AG04450 (cell line): ENCODE results near the gene SLC24A3. TPM values are rescaled to one million over a fixed set of nuclear protein-coding genes. Genes with fewer than 3 reads are reported as not detected.

ENCODE experiments used
- CTCF ChIA-PET: fragments of 300-600, 350-600 bp; formaldehyde crosslinking; extraction: SDS; loops from one replicate; lab custom pipeline; 2022; ENCODE audit warnings: antibody characterized with exemption, inconsistent platforms; lab: Charles Lee
- POLR2A ChIA-PET: fragments of 350-600 bp; formaldehyde crosslinking; extraction: SDS; loops from one replicate; lab custom pipeline; 2021; ENCODE audit warnings: antibody characterized with exemption, inconsistent platforms; lab: Yijun Ruan, JAX
- DNase-seq: peaks from one replicate; pipeline ENCODE4 v3.0.0-alpha.2; 2011; ENCODE audit warnings: low read depth, low spot score
- H3K27ac ChIP-seq: one replicate; pipeline ENCODE4 v1.5.1; 2012; ENCODE audit warnings: low read depth, low read length, control low read depth
- H3K27me3 ChIP-seq: one replicate; pipeline ENCODE4 v1.6.0; 2012; ENCODE audit warnings: low read length; ENCODE audit not compliant: control insufficient read depth, insufficient read depth
- H3K4me3 ChIP-seq: 2 replicates; pipeline ENCODE4 v1.5.1; 2011; ENCODE audit warnings: mild to moderate bottlenecking, low read depth, low read length, control low read depth
- H3K9me3 ChIP-seq: 2 replicates; pipeline ENCODE4 v1.5.1; 2012; ENCODE audit warnings: low read length; ENCODE audit not compliant: control insufficient read depth, insufficient read depth
- CTCF ChIP-seq: IDR thresholded peaks from 2 replicates; pipeline ENCODE4 v1.5.1; 2011; ENCODE audit warnings: low read depth, low read length, control low read depth, inconsistent platforms
- polyA plus RNA-seq: library from polyadenylated mRNA; depleted of rRNA; stranded (reverse); fragments of >200 nt; gene quantifications from 2 replicates; pipeline ENCODE4 v1.2.3, GENCODE V29; 2011

Gene SLC24A3
- polyA plus RNA-seq, 1 experiment: not detected

- Histone ChIP-seq H3K9me3 (no peaks in the 10 kb centered on the region), H3K4me3 (no peak overlapping the region), H3K27me3 (no peaks in the 10 kb centered on the region), H3K27ac (no peak overlapping the region)
- POLR2A ChIA-PET: no interaction called here
- TF ChIP-seq CTCF: no peak
- CTCF ChIA-PET: no interaction called here
- no peak for DNase-seq
These were observed 270.3 kb downstream of the SLC24A3 start for GRCh38 chr20:19482726-19483125.

DNA sequence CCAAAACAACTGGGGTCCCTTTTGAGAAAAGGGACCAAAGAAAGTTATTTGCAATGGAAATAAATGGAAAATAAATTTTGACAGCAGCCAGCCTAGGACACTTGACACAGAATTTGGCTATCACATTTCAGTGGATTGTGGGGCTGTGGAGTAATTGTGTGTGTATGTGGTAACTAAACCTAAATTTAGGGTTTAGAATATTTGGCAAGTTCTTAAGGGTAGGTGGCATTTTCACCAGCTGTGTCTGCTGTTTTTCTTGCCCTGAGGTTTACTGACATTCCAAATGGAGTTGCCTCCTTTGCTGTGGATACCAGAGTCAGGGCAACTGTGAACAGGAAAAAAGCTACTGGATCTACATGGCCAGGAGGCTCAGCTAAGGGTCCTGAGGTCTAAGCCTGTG lies 270.9 kb downstream of the SLC24A3 start:
- Histone ChIP-seq H3K27ac (no peak overlapping the region), H3K9me3 (no peaks in the 10 kb centered on the region), H3K4me3 (no peak overlapping the region), H3K27me3 (no peaks in the 10 kb centered on the region)
- no peak for DNase-seq
- TF ChIP-seq CTCF: no peak
- CTCF ChIA-PET: no interaction called here
- POLR2A ChIA-PET: no interaction called here

GRCh38 chr20:19486446-19486845 lies 274.0 kb downstream of the SLC24A3 start:
- POLR2A ChIA-PET: no interaction called here
- Histone ChIP-seq H3K27me3 (no peaks in the 10 kb centered on the region), H3K4me3 (no peak overlapping the region), H3K27ac (no peak overlapping the region), H3K9me3 (no peaks in the 10 kb centered on the region)
- DNase-seq: no peak
- CTCF ChIA-PET: no interaction called here
- TF ChIP-seq CTCF: no peak

DNA sequence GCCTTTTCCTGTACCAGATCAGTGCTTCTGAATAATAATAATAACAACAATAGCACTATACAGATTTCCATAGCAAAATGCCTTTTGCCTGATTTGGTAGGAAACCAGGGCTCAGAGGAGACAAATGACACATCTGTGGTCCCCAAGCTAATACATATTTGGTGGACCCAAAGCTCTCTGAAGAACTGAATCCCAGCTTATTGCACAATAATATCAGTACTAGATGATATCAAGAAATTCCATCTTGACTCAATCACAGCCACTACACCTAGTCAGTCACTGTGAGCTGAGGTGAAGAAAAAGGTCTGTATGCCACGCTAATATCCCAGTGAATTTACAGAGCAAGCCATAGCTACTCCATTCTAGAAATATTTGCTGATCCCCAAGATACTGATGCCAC lies 275.0 kb downstream of the SLC24A3 start:
- ChIA-PET POLR2A (no interaction called here), CTCF (no interaction called here)
- Histone ChIP-seq H3K27ac (no peak overlapping the region), H3K27me3 (no peaks in the 10 kb centered on the region), H3K4me3 (no peak overlapping the region), H3K9me3 (no peaks in the 10 kb centered on the region)
- DNase-seq: no peak
- no peak for TF ChIP-seq CTCF

- no peaks in the 10 kb centered on the region for H3K9me3 ChIP-seq
- H3K27me3 ChIP-seq: no peaks in the 10 kb centered on the region
- no peak for TF ChIP-seq CTCF
- ChIA-PET CTCF (no interaction called here), POLR2A (no interaction called here)
- no peak overlapping the region for H3K27ac ChIP-seq
- H3K4me3 ChIP-seq: no peak overlapping the region
- DNase-seq: no peak
These were observed 278.8 kb downstream of the SLC24A3 start for GRCh38 chr20:19491241-19491640.
